Measurements from ENCODE around the gene SORT1.

- no peak for TF ChIP-seq CTCF (IDR thresholded peaks at IDR 0.05)
- no peak for TF ChIP-seq POLR2A (IDR thresholded peaks at IDR 0.05)
- no peak for TF ChIP-seq EP300 (IDR thresholded peaks at IDR 0.05)
These were observed 62.6 kb downstream of the SORT1 start for GRCh38 chr1:109335091-109335490.
